SK-N-MC (cell line): Measurements from ENCODE around the gene PTGES2.

Experiments used
- EZH2 ChIP-seq: fragments of 200-600 bp; sonication (generic); IDR thresholded peaks from one replicate; pipeline ENCODE4 v1.6.1; 2017; ENCODE audit warnings: antibody characterized with exemption
- POLR2AphosphoS5 ChIP-seq: IDR thresholded peaks from 2 replicates; pipeline ENCODE4 v1.6.1; 2012; ENCODE audit warnings: mild to moderate bottlenecking, low read depth, low read length, borderline replicate concordance

GRCh38 chr9:128169925-128170324 is 42.4 kb upstream of the PTGES2 start:
- TF ChIP-seq EZH2: no peak
- TF ChIP-seq POLR2AphosphoS5: no peak
